Adrenal gland (tissue), 12 donors: ENCODE results near the gene ARHGAP8. TPM values are rescaled to one million over a fixed set of nuclear protein-coding genes. Genes with fewer than 3 reads are reported as not detected.

ENCODE experiments used
- DNase-seq, 7 donors: peaks; one replicate each; pipeline ENCODE4 v3.0.0-alpha.2; 2019 to 2020
- H3K27ac ChIP-seq, 5 donors: fragments of 200-600 bp; sonication (generic) in 4 of 5; 1 replicate in 3 of 5; 2 replicates in 2 of 5; pipeline versions ENCODE4 v1.5.1 to v1.8.0; 2016 to 2020; ENCODE audit warnings: mild to moderate bottlenecking in 1 of 5
- H3K27me3 ChIP-seq: fragments of 200-600 bp; 2 replicates; pipeline ENCODE4 v1.8.0; 2021
- H3K36me3 ChIP-seq, 2 donors: fragments of 200-600 bp; replicated peaks in 1 of 2; 1 replicate in 1 of 2; 2 replicates in 1 of 2; pipeline versions ENCODE4 v1.5.1 to v1.8.0; 2018 to 2022
- H3K4me1 ChIP-seq, 2 donors: fragments of 200-600 bp; replicated peaks in 1 of 2; 1 replicate in 1 of 2; 2 replicates in 1 of 2; pipeline versions ENCODE4 v1.5.1 to v1.8.0; 2018 to 2021
- H3K4me3 ChIP-seq, 4 donors: fragments of 200-600 bp; sonication (generic) in 3 of 4; one replicate each; pipeline ENCODE4 v1.5.1; 2016 to 2018
- H3K9me3 ChIP-seq, 3 donors: fragments of 200-600 bp; sonication (generic) in 1 of 3; replicated peaks in 1 of 3; 1 replicate in 2 of 3; 2 replicates in 1 of 3; pipeline versions ENCODE4 v1.5.1 to v1.8.0; 2016 to 2021
- POLR2A ChIP-seq, 2 donors: fragments of 450-650 bp; IDR thresholded peaks; one replicate each; pipeline ENCODE4 v1.6.1; 2017; ENCODE audit warnings: antibody characterized with exemption in 2 of 2, mild to moderate bottlenecking in 2 of 2, moderate library complexity in 1 of 2
- WGBS, 4 donors: extraction: QIAGEN DNeasy Blood & Tissue Kit in 2 of 4; methylation state at CpG; one replicate each; pipeline versions ENCODE4 v1.1.5 to v1.1.7; 2013 to 2017; 5-methylcytosine and 5-hydroxymethylcytosine counted together
- intact Hi-C, 2 donors: fragments of 100-400 bp; cut with DNase I; formaldehyde crosslinking; loops; one replicate each; pipeline versions ENCODE4 v1.14.1 to v1.15.0; 2022 to 2023
- polyA plus RNA-seq, 3 donors: library from polyadenylated mRNA; stranded (reverse); fragments of 200-250 nt in 2 of 3; fragments of 350-450 nt in 1 of 3; fragmentation: Illumina TruSeq in 1 of 3; extraction: RNeasy Lipid Tissue Mini Kit (QIAGEN cat#74804) in 1 of 3; gene quantifications; one replicate each; pipeline ENCODE4 v1.2.3, GENCODE V29; 2013 to 2014
- total RNA-seq, 9 donors: library from RNA; depleted of rRNA in 4 of 9; stranded (reverse); fragments of >200 nt in 4 of 9; fragments of 120-200 nt in 1 of 9; fragmentation: NEBNext Ultra II Directional in 1 of 9; extraction: Animal tissue kit (Norgen Biotek cat#: 25700) in 1 of 9; gene quantifications; one replicate each; pipeline versions ENCODE4 v1.1.0 to v1.2.4, GENCODE V29; 2013 to 2023
- TF ChIP-seq, protein P1 (sequence below), 6 experiments: fragments of 450-650 bp in 4 of 6; fragments of 200-600 bp in 2 of 6; sonication (generic) in 1 of 6; IDR thresholded peaks; 1 replicate in 5 of 6; 2 replicates in 1 of 6; pipeline versions ENCODE4 v1.5.1 to v1.8.0; 2016 to 2021; ENCODE audit warnings: antibody characterized with exemption in 6 of 6, mild to moderate bottlenecking in 2 of 6, moderate library complexity in 1 of 6
- donor health status: healthy with polysubstance abuse.
- donor health status: Bipolar disorder and iron deficiency.
- donor health status: DM: yes; HTN: yes; CAD: no.
- donor health status: DM: no; HTN: no; CAD: no.
- donor health status: DM: no; HTN: no; CAD: no.
- donor health status: DM: yes; HTN: yes; CAD: no.

The ARHGAP8 gene
- total and polyA plus RNA-seq, 12 donors = 0.12 to 17.8 (median 1.1) TPM

GRCh38 chr22:44705022-44705297 is 47.4 kb upstream of the ARHGAP8 start:
- no peak for DNase-seq
- intact Hi-C loops = no loop called here
- H3K4me1 ChIP-seq = peaks cover 0 to 12% of the 10 kb centered on the region in 2 donors
- no peak overlapping the region for H3K4me3 ChIP-seq
- TF ChIP-seq, protein P1, sequence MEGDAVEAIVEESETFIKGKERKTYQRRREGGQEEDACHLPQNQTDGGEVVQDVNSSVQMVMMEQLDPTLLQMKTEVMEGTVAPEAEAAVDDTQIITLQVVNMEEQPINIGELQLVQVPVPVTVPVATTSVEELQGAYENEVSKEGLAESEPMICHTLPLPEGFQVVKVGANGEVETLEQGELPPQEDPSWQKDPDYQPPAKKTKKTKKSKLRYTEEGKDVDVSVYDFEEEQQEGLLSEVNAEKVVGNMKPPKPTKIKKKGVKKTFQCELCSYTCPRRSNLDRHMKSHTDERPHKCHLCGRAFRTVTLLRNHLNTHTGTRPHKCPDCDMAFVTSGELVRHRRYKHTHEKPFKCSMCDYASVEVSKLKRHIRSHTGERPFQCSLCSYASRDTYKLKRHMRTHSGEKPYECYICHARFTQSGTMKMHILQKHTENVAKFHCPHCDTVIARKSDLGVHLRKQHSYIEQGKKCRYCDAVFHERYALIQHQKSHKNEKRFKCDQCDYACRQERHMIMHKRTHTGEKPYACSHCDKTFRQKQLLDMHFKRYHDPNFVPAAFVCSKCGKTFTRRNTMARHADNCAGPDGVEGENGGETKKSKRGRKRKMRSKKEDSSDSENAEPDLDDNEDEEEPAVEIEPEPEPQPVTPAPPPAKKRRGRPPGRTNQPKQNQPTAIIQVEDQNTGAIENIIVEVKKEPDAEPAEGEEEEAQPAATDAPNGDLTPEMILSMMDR (IDR thresholded peaks at IDR 0.05) = no peak
- TF ChIP-seq POLR2A (IDR thresholded peaks at IDR 0.05) = no peak
- no peaks in the 10 kb centered on the region for H3K27me3 ChIP-seq
- no peaks in the 10 kb centered on the region for H3K9me3 ChIP-seq
- no peak overlapping the region for H3K27ac ChIP-seq
- WGBS, 4 donors = 80 to 97% (median 89%) methylated on average over 4 of the region's 4 CpGs
- no peaks in the 10 kb centered on the region for H3K36me3 ChIP-seq

- H3K36me3 ChIP-seq = no peaks in the 10 kb centered on the region
- intact Hi-C loops = no loop called here
- no peak overlapping the region for H3K4me3 ChIP-seq
- no peaks in the 10 kb centered on the region for H3K9me3 ChIP-seq
- H3K27me3 ChIP-seq = no peaks in the 10 kb centered on the region
- TF ChIP-seq, protein P1 (IDR thresholded peaks at IDR 0.05) = no peak
- TF ChIP-seq POLR2A (IDR thresholded peaks at IDR 0.05) = no peak
- H3K4me1 ChIP-seq = peaks cover 0 to 12% of the 10 kb centered on the region in 2 donors
- WGBS, 4 donors = 77 to 93% (median 79%) methylated on average over 7 to 8 of the region's 8 CpGs
- no peak for DNase-seq
- H3K27ac ChIP-seq = no peak overlapping the region
These were observed 45.9 kb upstream of the ARHGAP8 start for GRCh38 chr22:44706488-44706887.

DNA sequence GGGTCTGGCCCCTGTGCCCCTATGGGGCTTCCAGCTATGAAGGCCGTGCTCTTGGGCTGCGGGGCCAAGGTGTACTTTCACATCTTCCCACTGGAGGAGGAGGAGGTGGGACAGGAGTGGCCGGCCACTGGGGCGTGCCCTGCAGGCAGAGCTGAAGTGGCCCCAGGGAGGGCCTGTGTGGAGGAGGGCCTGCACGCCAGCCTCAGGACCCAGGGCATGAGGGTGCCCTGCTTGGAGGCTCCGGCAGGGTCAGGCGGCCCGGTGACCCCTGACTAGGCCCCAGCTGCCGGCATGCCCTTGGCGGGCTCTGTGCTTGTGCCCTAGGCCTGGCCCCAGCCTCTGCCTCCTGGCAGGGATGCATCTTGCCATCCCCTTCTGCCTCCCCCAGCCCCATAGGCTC is 45.2 kb upstream of the ARHGAP8 start:
- WGBS, 4 donors = 88 to 97% (median 93%) methylated on average over 4 to 10 of the region's 10 CpGs
- peaks cover 0 to 12% of the 10 kb centered on the region in 2 donors for H3K4me1 ChIP-seq
- intact Hi-C loops = no loop called here
- no peak overlapping the region for H3K4me3 ChIP-seq
- H3K27me3 ChIP-seq = no peaks in the 10 kb centered on the region
- H3K27ac ChIP-seq = no peak overlapping the region
- H3K9me3 ChIP-seq = no peaks in the 10 kb centered on the region
- no peak for DNase-seq
- TF ChIP-seq, protein P1 (IDR thresholded peaks at IDR 0.05) = no peak
- no peak for TF ChIP-seq POLR2A (IDR thresholded peaks at IDR 0.05)
- H3K36me3 ChIP-seq = no peaks in the 10 kb centered on the region

GRCh38 chr22:44707752-44708151 is 44.6 kb upstream of the ARHGAP8 start:
- peaks cover 0 to 7% of the 10 kb centered on the region in 2 donors for H3K4me1 ChIP-seq
- WGBS, 4 donors = 84 to 92% (median 85%) methylated on average over 4 to 11 of the region's 11 CpGs
- no peaks in the 10 kb centered on the region for H3K9me3 ChIP-seq
- no peak for DNase-seq
- no peaks in the 10 kb centered on the region for H3K36me3 ChIP-seq
- H3K27ac ChIP-seq = no peak overlapping the region
- no peak for TF ChIP-seq POLR2A (IDR thresholded peaks at IDR 0.05)
- TF ChIP-seq, protein P1 (IDR thresholded peaks at IDR 0.05) = no peak
- intact Hi-C loops = no loop called here
- no peak overlapping the region for H3K4me3 ChIP-seq
- no peaks in the 10 kb centered on the region for H3K27me3 ChIP-seq
